Measurements from ENCODE around the gene ME3.
"Not testable (repeated sequence)": the region's sequence is repeated elsewhere in the genome, so short reads cannot be mapped to it uniquely, and the experiment has no call there.

Gene ME3

GRCh38 chr11:86587264-86588193 is 84.9 kb downstream of the ME3 start:
- DNase-seq (ENCODE audit: low read depth in 2 of 2), result no peak

- DNase-seq (ENCODE audit: low read depth in 2 of 2), result no peak
These were observed 86.1 kb downstream of the ME3 start for GRCh38 chr11:86586307-86586706.

GRCh38 chr11:86582898-86583297 is 89.5 kb downstream of the ME3 start:
- no peak for DNase-seq (ENCODE audit: low read depth in 2 of 2)

- no peak for DNase-seq (ENCODE audit: low read depth in 2 of 2)
These were observed 91.9 kb downstream of the ME3 start for GRCh38 chr11:86580535-86580934.

- DNase-seq (ENCODE audit: low read depth in 2 of 2), result no peak
These were observed 93.0 kb downstream of the ME3 start for GRCh38 chr11:86579406-86579731.

- DNase-seq (ENCODE audit: low read depth in 2 of 2), result no peak
These were observed 93.5 kb downstream of the ME3 start for GRCh38 chr11:86578727-86579405.

GRCh38 chr11:86577644-86578636 is 94.5 kb downstream of the ME3 start:
- DNase-seq (ENCODE audit: low read depth in 2 of 2), result no peak

- DNase-seq (ENCODE audit: low read depth in 2 of 2), result no peak
These were observed 95.3 kb downstream of the ME3 start for GRCh38 chr11:86576946-86577624.

- DNase-seq (ENCODE audit: low read depth in 2 of 2), result no peak
These were observed 96.5 kb downstream of the ME3 start for GRCh38 chr11:86575927-86576326.

- DNase-seq (ENCODE audit: low read depth in 2 of 2), result no peak
These were observed 97.1 kb downstream of the ME3 start for GRCh38 chr11:86575208-86575855.

GRCh38 chr11:86574493-86575207 is 97.8 kb downstream of the ME3 start:
- no peak for DNase-seq (ENCODE audit: low read depth in 2 of 2)

GRCh38 chr11:86571273-86571948 is 101.0 kb downstream of the ME3 start:
- no peak for DNase-seq (ENCODE audit: low read depth in 2 of 2)

GRCh38 chr11:86570451-86570850 is 102.0 kb downstream of the ME3 start:
- DNase-seq (ENCODE audit: low read depth in 2 of 2), result no peak

GRCh38 chr11:86570020-86570419 is 102.4 kb downstream of the ME3 start:
- no peak for DNase-seq (ENCODE audit: low read depth in 2 of 2)

- no peak for DNase-seq (ENCODE audit: low read depth in 2 of 2)
These were observed 103.3 kb downstream of the ME3 start for GRCh38 chr11:86569109-86569508.

GRCh38 chr11:86565801-86566312 is 106.6 kb downstream of the ME3 start:
- no peak for DNase-seq (ENCODE audit: low read depth in 2 of 2)

GRCh38 chr11:86565388-86565787 is 107.0 kb downstream of the ME3 start:
- no peak for DNase-seq (ENCODE audit: low read depth in 2 of 2)

- not testable (repeated sequence) for DNase-seq (ENCODE audit: low read depth in 2 of 2)
These were observed 109.6 kb downstream of the ME3 start for GRCh38 chr11:86562842-86563241.

GRCh38 chr11:86559311-86559945 is 113.0 kb downstream of the ME3 start:
- no peak for DNase-seq (ENCODE audit: low read depth in 2 of 2)
